Activated CD8-positive, alpha-beta memory T cell treated with anti-CD3 and anti-CD28 coated beads for 36 hours (primary cell): ENCODE measurements around the gene IP6K2. TPM values are rescaled to one million over a fixed set of nuclear protein-coding genes. Genes with fewer than 3 reads are reported as not detected.

Source experiments
- total RNA-seq, 2 experiments: library from RNA; stranded (reverse); gene quantifications; one replicate each; pipeline ENCODE4 v1.2.3, GENCODE V29; 2021

Gene IP6K2
- total RNA-seq, 2 experiments from 2014 or later = 42.8 to 47.9 TPM

Other genes with a start within 250 kb of the IP6K2 start
- gene SHISA5, start 213.0 kb downstream of the IP6K2 start, total RNA-seq = 10 to 100 TPM; 78.1 to 87.2 TPM
- 10 to 100 TPM; 16.2 to 18.7 TPM for gene PFKFB4, start 160.4 kb downstream of the IP6K2 start, total RNA-seq
- not detected for gene UCN2, start 153.4 kb downstream of the IP6K2 start, total RNA-seq
- gene COL7A1, start 121.9 kb downstream of the IP6K2 start, total RNA-seq = 1 to 10 TPM in 1 of 2 experiments, under 1 TPM in 1; 0.99 to 1.3 TPM
- gene UQCRC1, start 107.6 kb downstream of the IP6K2 start, total RNA-seq = 100 to 1,000 TPM; 230 to 237 TPM
- gene TMEM89, start 95.5 kb downstream of the IP6K2 start, total RNA-seq = not detected
- 10 to 100 TPM; 30.4 to 32.8 TPM for gene SLC26A6, start 81.8 kb downstream of the IP6K2 start, total RNA-seq
- 10 to 100 TPM; 23.6 to 24.4 TPM for gene CELSR3, start 54.3 kb downstream of the IP6K2 start, total RNA-seq
- 10 to 100 TPM; 42.2 to 42.6 TPM for gene NCKIPSD, start 31.3 kb downstream of the IP6K2 start, total RNA-seq
- gene PRKAR2A, start 130.7 kb upstream of the IP6K2 start, total RNA-seq = 10 to 100 TPM; 55.6 to 57.2 TPM
- gene SLC25A20, start 181.7 kb upstream of the IP6K2 start, total RNA-seq = 10 to 100 TPM; 21.3 to 24.1 TPM
- 100 to 1,000 TPM; 127 to 131 TPM for gene ARIH2, start 201.6 kb upstream of the IP6K2 start, total RNA-seq